ENCODE results near the gene DLGAP4.

The DLGAP4 gene

GRCh38 chr20:36402708-36403107, 96.6 kb downstream of the DLGAP4 start:
- Histone ChIP-seq H3F3A (ENCODE audit: insufficient read depth) (no peaks in the 10 kb centered on the region), H3K9me3 (ENCODE audit: insufficient read depth, low read length) (no peaks in the 10 kb centered on the region), H4K20me1 (ENCODE audit: low read depth, low read length) (no peaks in the 10 kb centered on the region), H3K27ac (ENCODE audit: low read depth, low read length) (no peak overlapping the region), H3K36me3 (ENCODE audit: low read length) (no peaks in the 10 kb centered on the region), H3K4me2 (ENCODE audit: low read depth, low read length, poor library complexity, severe bottlenecking) (no peak overlapping the region), H3K79me2 (ENCODE audit: insufficient read depth, low read length) (no peaks in the 10 kb centered on the region), H2AFZ (ENCODE audit: low read depth, low read length, severe bottlenecking) (no peak overlapping the region), H3K4me3 (ENCODE audit: insufficient read depth, low read length, poor library complexity, severe bottlenecking) (no peak overlapping the region), H3K9me2 (replicated peaks; ENCODE audit: insufficient read depth, low read length) (no peaks in the 10 kb centered on the region), H3K9ac (ENCODE audit: low read length) (no peak overlapping the region), H3K27me3 (ENCODE audit: low read length) (no peaks in the 10 kb centered on the region; the same call in 1 of the 2 replicates)
- no peak for TF ChIP-seq EZH2phosphoT487 (conservative IDR thresholded peaks at IDR 0.05; ENCODE audit: low read length)
- TF ChIP-seq, protein P1, sequence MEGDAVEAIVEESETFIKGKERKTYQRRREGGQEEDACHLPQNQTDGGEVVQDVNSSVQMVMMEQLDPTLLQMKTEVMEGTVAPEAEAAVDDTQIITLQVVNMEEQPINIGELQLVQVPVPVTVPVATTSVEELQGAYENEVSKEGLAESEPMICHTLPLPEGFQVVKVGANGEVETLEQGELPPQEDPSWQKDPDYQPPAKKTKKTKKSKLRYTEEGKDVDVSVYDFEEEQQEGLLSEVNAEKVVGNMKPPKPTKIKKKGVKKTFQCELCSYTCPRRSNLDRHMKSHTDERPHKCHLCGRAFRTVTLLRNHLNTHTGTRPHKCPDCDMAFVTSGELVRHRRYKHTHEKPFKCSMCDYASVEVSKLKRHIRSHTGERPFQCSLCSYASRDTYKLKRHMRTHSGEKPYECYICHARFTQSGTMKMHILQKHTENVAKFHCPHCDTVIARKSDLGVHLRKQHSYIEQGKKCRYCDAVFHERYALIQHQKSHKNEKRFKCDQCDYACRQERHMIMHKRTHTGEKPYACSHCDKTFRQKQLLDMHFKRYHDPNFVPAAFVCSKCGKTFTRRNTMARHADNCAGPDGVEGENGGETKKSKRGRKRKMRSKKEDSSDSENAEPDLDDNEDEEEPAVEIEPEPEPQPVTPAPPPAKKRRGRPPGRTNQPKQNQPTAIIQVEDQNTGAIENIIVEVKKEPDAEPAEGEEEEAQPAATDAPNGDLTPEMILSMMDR (IDR thresholded peaks at IDR 0.05; ENCODE audit: insufficient read depth, low read length, poor library complexity, severe bottlenecking) = no peak

DNA sequence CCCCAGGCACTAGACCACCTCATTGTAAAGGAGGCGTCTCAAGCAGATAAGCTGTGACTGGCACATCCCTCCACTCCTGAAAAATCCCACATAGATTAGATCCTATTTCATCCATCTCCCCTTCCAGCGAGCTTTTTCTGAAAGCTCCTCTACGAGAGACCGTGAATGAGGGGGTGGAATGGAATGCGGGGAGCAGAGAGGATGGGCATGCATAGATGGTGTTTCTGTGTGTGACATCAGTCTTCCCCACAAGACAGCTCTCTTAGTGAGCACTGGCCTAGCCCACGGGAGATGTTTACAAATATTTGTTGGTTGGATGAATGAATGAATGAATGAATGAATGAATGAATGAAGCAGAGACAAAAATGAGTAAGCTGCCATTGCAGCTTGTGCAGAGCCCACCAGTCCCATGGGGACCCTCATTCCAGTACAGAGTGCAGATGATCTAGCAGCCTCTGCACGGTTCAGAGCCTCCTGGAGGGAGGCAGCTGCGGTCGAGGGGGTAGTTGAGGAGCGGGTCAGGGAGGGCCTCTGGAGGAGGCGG, 98.4 kb downstream of the DLGAP4 start:
- H3F3A ChIP-seq (ENCODE audit: insufficient read depth) = no peaks in the 10 kb centered on the region
- no peak overlapping the region for H3K4me2 ChIP-seq (ENCODE audit: low read depth, low read length, poor library complexity, severe bottlenecking)
- H3K9ac ChIP-seq (ENCODE audit: low read length) = no peak overlapping the region
- no peak overlapping the region for H2AFZ ChIP-seq (ENCODE audit: low read depth, low read length, severe bottlenecking)
- H3K9me3 ChIP-seq (ENCODE audit: insufficient read depth, low read length) = no peaks in the 10 kb centered on the region
- no peaks in the 10 kb centered on the region for H3K79me2 ChIP-seq (ENCODE audit: insufficient read depth, low read length)
- no peak overlapping the region for H3K4me3 ChIP-seq (ENCODE audit: insufficient read depth, low read length, poor library complexity, severe bottlenecking)
- no peaks in the 10 kb centered on the region; the same call in 1 of the 2 replicates for H3K27me3 ChIP-seq (ENCODE audit: low read length)
- no peak overlapping the region for H3K27ac ChIP-seq (ENCODE audit: low read depth, low read length)
- H4K20me1 ChIP-seq (ENCODE audit: low read depth, low read length) = no peaks in the 10 kb centered on the region
- no peaks in the 10 kb centered on the region for H3K9me2 ChIP-seq (replicated peaks; ENCODE audit: insufficient read depth, low read length)
- H3K36me3 ChIP-seq (ENCODE audit: low read length) = no peaks in the 10 kb centered on the region
- no peak for TF ChIP-seq EZH2phosphoT487 (conservative IDR thresholded peaks at IDR 0.05; ENCODE audit: low read length)
- TF ChIP-seq, protein P1 (IDR thresholded peaks at IDR 0.05; ENCODE audit: insufficient read depth, low read length, poor library complexity, severe bottlenecking) = no peak

DNA sequence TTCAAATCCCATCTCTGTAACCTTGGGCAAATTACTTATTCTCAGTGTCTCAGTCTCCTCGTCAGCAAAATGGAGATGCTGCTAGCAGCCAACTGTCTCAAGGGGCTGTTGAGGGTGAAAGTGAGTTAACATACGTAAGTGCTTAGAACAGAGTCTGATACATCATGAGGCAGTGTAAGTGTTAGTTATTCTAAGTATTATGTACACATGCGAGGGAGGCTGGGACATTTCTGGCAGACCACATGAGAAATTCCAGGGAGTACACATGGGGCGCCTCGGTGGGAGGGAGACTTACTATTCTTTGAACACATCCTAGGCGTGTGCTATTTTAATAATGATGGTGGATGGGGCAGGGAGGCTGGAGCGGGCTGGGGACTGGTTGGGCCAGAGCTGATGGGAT, 99.1 kb downstream of the DLGAP4 start:
- no peaks in the 10 kb centered on the region for H4K20me1 ChIP-seq (ENCODE audit: low read depth, low read length)
- no peak overlapping the region for H3K4me2 ChIP-seq (ENCODE audit: low read depth, low read length, poor library complexity, severe bottlenecking)
- TF ChIP-seq EZH2phosphoT487 (conservative IDR thresholded peaks at IDR 0.05; ENCODE audit: low read length) = no peak
- TF ChIP-seq, protein P1 (IDR thresholded peaks at IDR 0.05; ENCODE audit: insufficient read depth, low read length, poor library complexity, severe bottlenecking) = no peak
- H2AFZ ChIP-seq (ENCODE audit: low read depth, low read length, severe bottlenecking) = no peak overlapping the region
- H3K27me3 ChIP-seq (ENCODE audit: low read length) = no peaks in the 10 kb centered on the region; the same call in 1 of the 2 replicates
- H3K79me2 ChIP-seq (ENCODE audit: insufficient read depth, low read length) = no peaks in the 10 kb centered on the region
- no peak overlapping the region for H3K9ac ChIP-seq (ENCODE audit: low read length)
- no peaks in the 10 kb centered on the region for H3K36me3 ChIP-seq (ENCODE audit: low read length)
- no peaks in the 10 kb centered on the region for H3F3A ChIP-seq (ENCODE audit: insufficient read depth)
- H3K9me2 ChIP-seq (replicated peaks; ENCODE audit: insufficient read depth, low read length) = no peaks in the 10 kb centered on the region
- H3K27ac ChIP-seq (ENCODE audit: low read depth, low read length) = no peak overlapping the region
- H3K9me3 ChIP-seq (ENCODE audit: insufficient read depth, low read length) = no peaks in the 10 kb centered on the region
- no peak overlapping the region for H3K4me3 ChIP-seq (ENCODE audit: insufficient read depth, low read length, poor library complexity, severe bottlenecking)
